HUES64 (cell line): ENCODE data around the gene TSEN34.
"Not testable (repeated sequence)": the region's sequence is repeated elsewhere in the genome, so short reads cannot be mapped to it uniquely, and the experiment has no call there.

Experiments used
- H3K27ac ChIP-seq: 2 replicates; pipeline ENCODE4 v1.7.0; 2013; ENCODE audit warnings: low read depth, low read length, inconsistent platforms
- H3K27me3 ChIP-seq: 2 replicates; pipeline ENCODE4 v1.6.1; 2013; ENCODE audit warnings: mild to moderate bottlenecking, low read length; ENCODE audit not compliant: insufficient read depth
- H3K36me3 ChIP-seq: 2 replicates; pipeline ENCODE4 v1.6.1; 2013; ENCODE audit warnings: mild to moderate bottlenecking, low read length; ENCODE audit not compliant: insufficient read depth
- H3K4me1 ChIP-seq: 2 replicates; pipeline ENCODE4 v1.6.1; 2013; ENCODE audit warnings: mild to moderate bottlenecking, low read length, moderate library complexity; ENCODE audit not compliant: insufficient read depth
- H3K4me3 ChIP-seq: 2 replicates; pipeline ENCODE4 v1.5.1; 2013; ENCODE audit warnings: mild to moderate bottlenecking, low read length, moderate library complexity
- H3K9ac ChIP-seq: 2 replicates; pipeline ENCODE4 v1.6.1; 2013; ENCODE audit warnings: mild to moderate bottlenecking, low read depth, low read length
- H3K9me3 ChIP-seq: 2 replicates; pipeline ENCODE4 v1.6.1; 2013; ENCODE audit warnings: low read depth, low read length; ENCODE audit not compliant: insufficient read depth
- WGBS: fragments of 150-250, 120-280 bp; methylation state at CpG from one replicate; pipeline ENCODE4 v1.1.7; 2013; ENCODE audit warnings: missing lambda C conversion rate; 5-methylcytosine and 5-hydroxymethylcytosine counted together

The TSEN34 gene

GRCh38 chr19:54214217-54214616 lies 23.1 kb downstream of the TSEN34 start:
- not testable (repeated sequence) for H3K27ac ChIP-seq, H3K9ac ChIP-seq, H3K4me3 ChIP-seq, H3K36me3 ChIP-seq, H3K9me3 ChIP-seq, H3K27me3 ChIP-seq, H3K4me1 ChIP-seq
- WGBS = 70% methylated on average over 2 of the region's 5 CpGs

- H3K27me3 ChIP-seq, H3K9ac ChIP-seq, H3K36me3 ChIP-seq, H3K4me3 ChIP-seq, H3K4me1 ChIP-seq, H3K27ac ChIP-seq, H3K9me3 ChIP-seq: not testable (repeated sequence)
- 96% methylated on average over 10 of the region's 19 CpGs for WGBS
Measured at GRCh38 chr19:54214734-54215133, 23.6 kb downstream of the TSEN34 start.

GRCh38 chr19:54216869-54217268 lies 25.8 kb downstream of the TSEN34 start:
- Histone ChIP-seq H3K27me3 (no peaks in the 10 kb centered on the region), H3K36me3 (no peaks in the 10 kb centered on the region), H3K4me1 (no peaks in the 10 kb centered on the region), H3K9me3 (no peaks in the 10 kb centered on the region), H3K27ac (no peak overlapping the region), H3K9ac (no peak overlapping the region), H3K4me3 (no peak overlapping the region)
- WGBS = 76% methylated on average over 9 of the region's 9 CpGs

DNA sequence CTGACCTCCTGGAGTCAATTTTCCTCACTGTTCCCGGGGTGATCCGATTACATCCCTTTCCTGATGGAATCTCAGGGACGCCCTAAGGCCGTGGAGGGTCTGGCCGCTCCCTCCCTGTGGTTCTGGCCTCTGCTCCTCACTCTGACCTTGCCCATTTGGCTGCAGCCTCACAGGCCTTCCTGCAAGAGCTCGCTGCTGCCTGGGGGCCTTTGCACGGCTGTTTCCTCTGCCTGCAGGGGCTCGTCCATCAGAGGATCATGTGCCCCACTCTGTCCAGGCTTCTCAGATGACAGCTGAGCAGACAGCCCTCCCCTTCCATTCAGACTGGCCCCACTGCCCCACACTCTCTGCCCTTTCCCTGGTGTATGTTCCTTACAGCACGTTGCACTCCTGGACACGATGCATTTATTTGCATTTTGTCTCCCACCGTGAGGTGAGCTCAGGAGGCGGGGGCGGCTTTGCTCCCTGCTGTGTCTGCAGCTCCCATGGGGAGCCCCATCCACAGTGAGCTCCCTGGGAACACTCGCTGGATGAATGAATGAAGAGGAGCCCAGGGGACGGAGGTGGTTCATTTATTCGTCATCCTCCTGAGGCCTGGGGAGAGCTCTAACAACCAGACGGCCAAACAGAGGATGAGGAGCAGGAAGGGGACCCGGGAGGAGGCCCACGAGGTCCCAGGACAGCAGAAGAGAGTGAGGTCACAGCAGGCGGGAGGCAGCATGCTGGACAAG lies 26.6 kb downstream of the TSEN34 start:
- H3K27me3 ChIP-seq, H3K4me3 ChIP-seq, H3K4me1 ChIP-seq, H3K9me3 ChIP-seq, H3K9ac ChIP-seq, H3K36me3 ChIP-seq, H3K27ac ChIP-seq: not testable (repeated sequence)
- 56% methylated on average over 17 of the region's 20 CpGs for WGBS

DNA sequence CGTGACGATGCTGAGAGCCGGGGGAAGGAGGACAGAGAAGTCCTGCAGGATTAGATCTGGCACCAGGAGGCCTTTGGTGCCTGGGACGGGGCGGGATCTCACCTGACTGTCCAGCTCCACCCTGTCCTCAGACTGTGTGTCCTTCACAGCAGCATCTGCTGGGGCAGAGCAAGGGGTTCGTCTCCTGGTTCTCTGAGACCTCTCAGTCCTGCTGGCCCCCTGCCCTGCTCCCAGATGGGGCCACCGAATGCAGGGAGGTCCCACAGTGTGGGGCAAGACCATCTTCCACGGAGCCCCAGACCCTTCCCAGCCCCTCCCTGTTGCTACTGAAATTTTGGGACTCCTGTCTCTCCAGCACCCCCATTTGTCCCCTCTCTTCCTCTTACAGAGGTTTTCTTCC lies 27.2 kb downstream of the TSEN34 start:
- Histone ChIP-seq H3K36me3 (no peaks in the 10 kb centered on the region), H3K9me3 (no peaks in the 10 kb centered on the region), H3K27me3 (no peaks in the 10 kb centered on the region), H3K27ac (no peak overlapping the region), H3K9ac (no peak overlapping the region), H3K4me1 (no peaks in the 10 kb centered on the region), H3K4me3 (no peak overlapping the region)
- WGBS = 76% methylated on average over 8 of the region's 8 CpGs

- Histone ChIP-seq H3K36me3 (no peaks in the 10 kb centered on the region), H3K27me3 (no peaks in the 10 kb centered on the region), H3K4me3 (no peak overlapping the region), H3K27ac (no peak overlapping the region), H3K4me1 (no peaks in the 10 kb centered on the region), H3K9ac (no peak overlapping the region), H3K9me3 (no peaks in the 10 kb centered on the region)
- 91% methylated on average over 25 of the region's 27 CpGs for WGBS
Measured at GRCh38 chr19:54218960-54219661, 28.0 kb downstream of the TSEN34 start.

DNA sequence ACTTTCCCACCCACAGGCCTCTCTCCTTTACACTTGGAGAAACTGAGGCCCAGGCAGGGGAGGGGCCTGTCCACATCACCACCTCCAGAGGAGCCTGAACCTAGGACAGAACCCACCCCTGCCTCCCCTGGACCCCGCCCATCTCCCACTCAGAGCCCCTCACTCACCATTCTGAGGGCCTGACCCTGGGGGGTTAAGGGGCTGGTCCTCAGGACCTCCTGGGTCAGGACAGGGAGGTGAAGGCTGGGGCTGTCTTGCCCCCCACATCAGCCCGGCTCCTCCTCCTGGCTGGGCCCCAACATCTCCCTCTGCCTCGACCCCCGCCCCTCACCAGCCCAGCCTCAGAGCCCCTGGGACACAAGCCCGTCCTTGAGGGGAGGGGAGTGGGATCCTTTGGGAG lies 28.6 kb downstream of the TSEN34 start:
- H3K9ac ChIP-seq, H3K27me3 ChIP-seq, H3K4me1 ChIP-seq, H3K4me3 ChIP-seq, H3K27ac ChIP-seq, H3K9me3 ChIP-seq, H3K36me3 ChIP-seq: not testable (repeated sequence)
- 80% methylated on average over 1 of the region's 5 CpGs for WGBS

- not testable (repeated sequence) for H3K27ac ChIP-seq, H3K9ac ChIP-seq, H3K27me3 ChIP-seq, H3K9me3 ChIP-seq, H3K4me1 ChIP-seq, H3K36me3 ChIP-seq, H3K4me3 ChIP-seq
- WGBS = no CpG with 5 or more reads among the region's 7 CpGs
Measured at GRCh38 chr19:54221947-54222346, 30.8 kb downstream of the TSEN34 start.

- not testable (repeated sequence) for H3K9ac ChIP-seq, H3K36me3 ChIP-seq, H3K27me3 ChIP-seq, H3K4me1 ChIP-seq, H3K4me3 ChIP-seq, H3K27ac ChIP-seq, H3K9me3 ChIP-seq
- 84% methylated on average over 13 of the region's 16 CpGs for WGBS
Measured at GRCh38 chr19:54222474-54223276, 31.6 kb downstream of the TSEN34 start, which contains the start of gene LILRB3. Gene LILRB3, minus strand, starts transcription at chr19:54223007. Its CDS starts 31 bp downstream, at chr19:54222976.

GRCh38 chr19:54223277-54223936 lies 32.3 kb downstream of the TSEN34 start:
- not testable (repeated sequence) for H3K4me3 ChIP-seq, H3K27me3 ChIP-seq, H3K27ac ChIP-seq, H3K36me3 ChIP-seq, H3K9me3 ChIP-seq, H3K9ac ChIP-seq, H3K4me1 ChIP-seq
- WGBS = 80% methylated on average over 14 of the region's 14 CpGs

DNA sequence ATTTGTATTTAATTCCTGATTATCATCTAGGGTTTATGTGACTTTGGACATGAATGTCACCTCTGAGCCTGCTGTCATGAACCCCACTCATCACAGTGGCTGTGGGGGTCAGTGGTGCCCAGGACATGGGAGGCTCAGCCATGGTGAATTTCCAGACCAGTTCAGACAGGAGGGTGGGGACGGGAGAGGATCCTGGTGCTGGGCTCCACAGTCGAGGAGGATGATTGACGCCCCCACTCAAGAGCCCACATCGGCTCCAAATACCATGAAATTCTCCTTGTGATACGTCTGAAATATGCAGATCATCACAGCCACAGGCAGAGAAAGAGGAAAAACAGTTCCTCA lies 32.8 kb downstream of the TSEN34 start:
- 92% methylated on average over 5 of the region's 5 CpGs for WGBS

More for the DNA sequence above, 32.8 kb downstream of the TSEN34 start:
- H3K4me3 ChIP-seq, H3K27ac ChIP-seq, H3K36me3 ChIP-seq, H3K4me1 ChIP-seq, H3K27me3 ChIP-seq, H3K9me3 ChIP-seq, H3K9ac ChIP-seq: not testable (repeated sequence)
